Peyer's patch (tissue), 4 donors: Measurements from ENCODE around the gene KIAA1671. TPM values are rescaled to one million over a fixed set of nuclear protein-coding genes. Genes with fewer than 3 reads are reported as not detected.

Experiments
- DNase-seq, 3 donors: peaks; one replicate each; pipeline ENCODE4 v3.0.0-alpha.2; 2017 to 2019
- H3K27ac ChIP-seq, 4 donors: fragments of 200-600 bp; sonication (generic); one replicate each; pipeline ENCODE4 v1.5.1; 2016 to 2019
- H3K27me3 ChIP-seq, 2 donors: fragments of 200-600 bp; sonication (generic); one replicate each; pipeline ENCODE4 v1.5.1; 2019
- H3K36me3 ChIP-seq, 3 donors: fragments of 200-600 bp; sonication (generic); one replicate each; pipeline ENCODE4 v1.5.1; 2016 to 2019
- H3K4me1 ChIP-seq, 4 donors: fragments of 200-600 bp; sonication (generic); one replicate each; pipeline ENCODE4 v1.5.1; 2016 to 2019
- H3K4me3 ChIP-seq, 4 donors: fragments of 200-600 bp; sonication (generic); 1 replicate in 3 of 4; 2 replicates in 1 of 4; pipeline ENCODE4 v1.5.1; 2016 to 2019; ENCODE audit warnings: mild to moderate bottlenecking in 1 of 4
- H3K9me3 ChIP-seq, 4 donors: fragments of 200-600 bp; sonication (generic); one replicate each; pipeline ENCODE4 v1.5.1; 2016 to 2019; ENCODE audit warnings: mild to moderate bottlenecking in 1 of 4
- POLR2A ChIP-seq, 2 donors: fragments of 450-650 bp; IDR thresholded peaks; one replicate each; pipeline ENCODE4 v1.5.1; 2017; ENCODE audit warnings: antibody characterized with exemption in 2 of 2, mild to moderate bottlenecking in 2 of 2, moderate library complexity in 2 of 2
- total RNA-seq, 4 donors: library from RNA; depleted of rRNA; stranded (reverse); fragments of >200 nt; gene quantifications; one replicate each; pipeline ENCODE4 v1.1.0, GENCODE V29; 2016
- TF ChIP-seq, protein P1 (sequence below), 6 experiments: fragments of 450-650 bp in 4 of 6; fragments of 200-600 bp in 2 of 6; sonication (generic) in 1 of 6; IDR thresholded peaks; one replicate each; pipeline ENCODE4 v1.5.1; 2017 to 2019; ENCODE audit warnings: antibody characterized with exemption in 6 of 6, mild to moderate bottlenecking in 3 of 6, moderate library complexity in 1 of 6

The KIAA1671 gene
- total RNA-seq, 4 donors from 2014 or later = 41.3 to 149 (median 113) TPM

DNA sequence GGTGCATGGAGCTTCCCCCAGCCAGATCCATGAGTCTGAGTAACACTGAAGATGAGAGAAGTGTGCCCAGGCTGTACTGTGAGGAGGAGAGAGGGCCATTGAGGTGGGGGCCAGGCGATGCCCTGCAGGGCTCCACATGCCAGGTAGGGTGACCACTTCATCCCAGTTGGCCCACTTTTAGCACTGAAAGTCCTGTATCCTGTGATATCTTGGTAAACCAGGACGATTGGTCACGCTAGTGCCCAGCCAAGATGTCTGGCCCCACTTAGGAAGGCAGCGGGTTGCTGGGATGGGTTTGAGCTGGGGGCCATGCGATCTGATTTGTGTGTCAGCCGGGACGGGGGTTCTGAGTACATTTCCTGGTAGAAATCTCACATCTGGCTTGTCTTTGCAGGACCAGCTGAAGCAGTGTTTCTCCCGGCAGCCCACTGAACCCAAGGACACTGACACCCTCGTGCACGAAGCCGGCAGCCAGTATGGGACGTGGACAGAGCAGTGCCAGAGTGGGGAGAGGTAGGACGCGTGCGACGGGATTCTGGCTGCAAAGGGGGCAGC is 218.0 kb downstream of the KIAA1671 start:
- Histone ChIP-seq H3K9me3 (no peaks in the 10 kb centered on the region), H3K27me3 (no peaks in the 10 kb centered on the region), H3K4me1 (no peaks in the 10 kb centered on the region), H3K36me3 (peaks cover 0 to 41% (median 0%) of the 10 kb centered on the region in 3 donors), H3K4me3 (no peak overlapping the region), H3K27ac (no peak overlapping the region)
- TF ChIP-seq, protein P1, sequence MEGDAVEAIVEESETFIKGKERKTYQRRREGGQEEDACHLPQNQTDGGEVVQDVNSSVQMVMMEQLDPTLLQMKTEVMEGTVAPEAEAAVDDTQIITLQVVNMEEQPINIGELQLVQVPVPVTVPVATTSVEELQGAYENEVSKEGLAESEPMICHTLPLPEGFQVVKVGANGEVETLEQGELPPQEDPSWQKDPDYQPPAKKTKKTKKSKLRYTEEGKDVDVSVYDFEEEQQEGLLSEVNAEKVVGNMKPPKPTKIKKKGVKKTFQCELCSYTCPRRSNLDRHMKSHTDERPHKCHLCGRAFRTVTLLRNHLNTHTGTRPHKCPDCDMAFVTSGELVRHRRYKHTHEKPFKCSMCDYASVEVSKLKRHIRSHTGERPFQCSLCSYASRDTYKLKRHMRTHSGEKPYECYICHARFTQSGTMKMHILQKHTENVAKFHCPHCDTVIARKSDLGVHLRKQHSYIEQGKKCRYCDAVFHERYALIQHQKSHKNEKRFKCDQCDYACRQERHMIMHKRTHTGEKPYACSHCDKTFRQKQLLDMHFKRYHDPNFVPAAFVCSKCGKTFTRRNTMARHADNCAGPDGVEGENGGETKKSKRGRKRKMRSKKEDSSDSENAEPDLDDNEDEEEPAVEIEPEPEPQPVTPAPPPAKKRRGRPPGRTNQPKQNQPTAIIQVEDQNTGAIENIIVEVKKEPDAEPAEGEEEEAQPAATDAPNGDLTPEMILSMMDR (IDR thresholded peaks at IDR 0.05) = no peak
- no peak for TF ChIP-seq POLR2A (IDR thresholded peaks at IDR 0.05)
- DNase-seq = no peak

DNA sequence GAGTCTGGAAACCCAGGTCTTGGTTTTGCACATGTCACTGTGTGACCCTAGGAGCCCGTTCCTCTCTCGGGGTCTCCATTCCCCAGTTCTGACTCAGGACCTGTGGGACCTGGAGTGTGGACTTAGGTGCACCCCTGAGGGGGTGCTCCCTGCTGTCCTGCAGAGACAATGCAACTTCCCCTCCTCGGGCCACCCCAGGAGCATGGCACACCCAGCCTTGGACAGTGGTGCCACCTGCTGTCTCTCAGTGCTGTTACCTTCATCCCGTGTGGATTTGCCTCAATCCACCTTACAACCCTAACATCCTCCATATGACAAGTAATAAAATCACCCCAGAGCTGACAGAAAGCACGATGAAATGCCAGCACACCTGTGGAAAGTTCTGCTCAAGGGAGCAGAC is 219.6 kb downstream of the KIAA1671 start:
- H3K27ac ChIP-seq = no peak overlapping the region
- no peak overlapping the region for H3K4me3 ChIP-seq
- no peaks in the 10 kb centered on the region for H3K27me3 ChIP-seq
- peaks cover 0 to 58% (median 0%) of the 10 kb centered on the region in 3 donors for H3K36me3 ChIP-seq
- H3K9me3 ChIP-seq = no peaks in the 10 kb centered on the region
- DNase-seq = no peak
- no peak for TF ChIP-seq POLR2A (IDR thresholded peaks at IDR 0.05)
- TF ChIP-seq, protein P1 (IDR thresholded peaks at IDR 0.05) = peak in 4 of 6 experiments; percentile 8 to 58 (median 56)
- H3K4me1 ChIP-seq = no peaks in the 10 kb centered on the region

DNA sequence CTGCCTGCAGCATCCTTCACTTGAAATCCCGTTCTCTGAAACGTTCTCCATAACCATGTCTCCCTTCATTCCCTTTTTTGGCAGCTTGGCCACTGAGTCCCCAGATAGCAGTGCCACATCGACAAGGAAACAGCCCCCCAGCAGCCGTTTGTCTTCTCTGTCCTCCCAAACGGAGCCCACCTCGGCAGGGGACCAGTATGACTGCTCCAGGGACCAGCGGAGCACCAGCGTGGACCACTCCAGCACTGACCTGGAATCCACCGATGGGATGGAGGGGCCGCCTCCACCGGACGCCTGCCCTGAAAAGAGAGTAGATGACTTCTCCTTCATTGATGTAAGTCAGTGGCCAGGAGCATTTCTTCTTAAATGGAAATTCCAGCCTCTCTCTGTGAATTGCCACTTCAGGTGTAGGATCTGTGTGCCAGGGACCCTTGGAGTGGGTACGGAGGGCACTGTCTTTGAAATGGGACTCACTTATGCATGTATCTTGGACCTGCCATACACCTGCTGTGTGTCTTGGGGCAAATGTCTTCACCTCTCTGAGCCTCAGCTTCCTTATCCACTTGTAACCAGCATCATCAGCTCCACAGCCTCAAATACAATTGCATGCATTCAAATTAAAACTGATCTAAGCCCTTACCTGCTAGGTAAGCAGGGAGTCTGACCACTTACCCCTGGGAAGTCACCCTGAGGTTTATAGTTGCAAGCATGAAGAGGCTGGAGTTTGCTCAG is 221.8 kb downstream of the KIAA1671 start:
- H3K36me3 ChIP-seq = peaks cover 0 to 78% (median 0%) of the 10 kb centered on the region in 3 donors
- no peaks in the 10 kb centered on the region for H3K9me3 ChIP-seq
- no peaks in the 10 kb centered on the region for H3K4me1 ChIP-seq
- no peak overlapping the region for H3K27ac ChIP-seq
- TF ChIP-seq POLR2A (IDR thresholded peaks at IDR 0.05) = no peak
- TF ChIP-seq, protein P1 (IDR thresholded peaks at IDR 0.05) = no peak
- H3K27me3 ChIP-seq = no peaks in the 10 kb centered on the region
- H3K4me3 ChIP-seq = no peak overlapping the region
- DNase-seq = no peak

GRCh38 chr22:25174888-25175411 is 222.4 kb downstream of the KIAA1671 start:
- no peak for DNase-seq
- TF ChIP-seq, protein P1 (IDR thresholded peaks at IDR 0.05) = no peak
- no peak for TF ChIP-seq POLR2A (IDR thresholded peaks at IDR 0.05)
- Histone ChIP-seq H3K27ac (no peak overlapping the region), H3K36me3 (peaks cover 0 to 83% (median 0%) of the 10 kb centered on the region in 3 donors), H3K4me3 (no peak overlapping the region), H3K9me3 (peaks cover 0 to 4% (median 0%) of the 10 kb centered on the region in 4 donors), H3K27me3 (no peaks in the 10 kb centered on the region), H3K4me1 (no peaks in the 10 kb centered on the region)

DNA sequence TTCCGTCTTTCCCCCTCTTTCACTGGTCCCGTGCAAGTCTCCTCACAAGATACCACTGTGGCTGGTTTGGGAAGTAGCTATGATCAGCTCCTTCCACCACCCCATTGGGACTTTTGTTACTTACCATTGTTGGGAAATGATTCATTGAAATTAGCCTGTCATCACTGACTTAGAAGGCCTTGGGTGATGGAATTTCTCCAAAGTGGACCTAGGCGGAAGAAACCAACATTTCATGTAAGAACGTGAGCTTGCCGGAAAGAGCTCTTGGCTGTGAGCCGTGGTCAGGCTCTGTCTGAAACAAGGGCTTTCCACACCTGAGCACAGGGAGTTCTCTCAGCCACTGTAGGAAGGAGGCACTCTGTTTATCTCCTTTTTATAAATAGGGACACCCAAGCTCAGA is 223.7 kb downstream of the KIAA1671 start:
- no peak for DNase-seq
- H3K36me3 ChIP-seq = peaks cover 0 to 83% (median 0%) of the 10 kb centered on the region in 3 donors
- H3K27me3 ChIP-seq = no peaks in the 10 kb centered on the region
- H3K27ac ChIP-seq = no peak overlapping the region
- H3K4me3 ChIP-seq = no peak overlapping the region
- peaks cover 0 to 4% (median 0%) of the 10 kb centered on the region in 4 donors for H3K9me3 ChIP-seq
- no peaks in the 10 kb centered on the region for H3K4me1 ChIP-seq
- TF ChIP-seq, protein P1 (IDR thresholded peaks at IDR 0.05) = no peak
- no peak for TF ChIP-seq POLR2A (IDR thresholded peaks at IDR 0.05)
